Measurements from ENCODE around the gene MED12.

The MED12 gene

GRCh38 chrX:71183341-71183740, 64.9 kb downstream of the MED12 start:
- no peak for DNase-seq (ENCODE audit: low read depth, low spot score)

DNA sequence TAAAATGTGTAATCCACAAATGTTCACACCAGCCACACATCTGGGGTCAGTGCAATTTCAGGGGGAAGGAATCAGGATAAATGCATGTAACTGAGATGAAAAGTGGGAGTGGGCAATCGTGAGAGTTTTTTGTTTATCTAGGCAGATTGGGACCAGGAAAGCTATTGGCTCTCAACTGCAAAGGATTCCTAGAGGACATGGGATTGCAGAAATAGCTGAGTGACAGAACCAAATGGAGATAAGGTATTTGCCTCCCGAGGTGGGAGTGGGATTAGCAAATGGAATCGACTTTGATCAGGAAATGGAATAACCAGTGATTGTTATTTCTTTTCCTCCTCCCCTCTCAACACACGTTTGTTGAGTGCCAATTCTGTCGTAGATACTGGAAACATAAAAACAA, 65.7 kb downstream of the MED12 start:
- H3K27ac ChIP-seq: no peak overlapping the region
- no peak for DNase-seq (ENCODE audit: low read depth, low spot score)

More at GRCh38 chrX:71183341-71183740, 64.9 kb downstream of the MED12 start:
- no peak overlapping the region for H3K27ac ChIP-seq

- DNase-seq (ENCODE audit: low read depth, low spot score): no peak
- H3K27ac ChIP-seq: no peak overlapping the region
Measured at GRCh38 chrX:71184803-71185495, 66.6 kb downstream of the MED12 start.

DNA sequence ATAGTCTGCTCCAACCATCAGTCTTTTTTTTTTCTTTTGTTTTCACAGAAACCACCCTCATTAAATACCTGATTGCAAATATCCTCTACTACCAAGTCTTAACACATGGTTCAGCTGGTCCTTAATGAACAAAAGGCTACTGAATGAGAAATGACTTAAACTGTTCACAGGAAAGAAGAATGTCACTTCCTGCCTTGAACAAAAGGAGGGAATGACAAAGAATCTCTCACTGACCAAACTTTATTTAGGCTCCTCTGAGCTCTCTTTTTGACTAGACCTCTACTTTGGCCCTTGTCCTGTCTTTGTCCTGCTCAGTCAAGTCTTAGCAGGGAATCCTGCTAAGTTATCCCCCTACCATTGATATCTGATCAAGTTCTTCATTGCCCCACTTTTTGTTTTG, 72.9 kb downstream of the MED12 start:
- H3K27ac ChIP-seq: no peak overlapping the region
- no peak for DNase-seq (ENCODE audit: low read depth, low spot score)
